Measurements from ENCODE around the gene FCGR1A. TPM values are rescaled to one million over a fixed set of nuclear protein-coding genes. Genes with fewer than 3 reads are reported as not detected.
"Not testable (repeated sequence)": the region's sequence is repeated elsewhere in the genome, so short reads cannot be mapped to it uniquely, and the experiment has no call there.

Gene FCGR1A
- total and polyA plus RNA-seq, 2 of the 8 experiments (the other 6 are each of a cell fraction or from before 2014, with no cell fraction given) = not detected

DNA sequence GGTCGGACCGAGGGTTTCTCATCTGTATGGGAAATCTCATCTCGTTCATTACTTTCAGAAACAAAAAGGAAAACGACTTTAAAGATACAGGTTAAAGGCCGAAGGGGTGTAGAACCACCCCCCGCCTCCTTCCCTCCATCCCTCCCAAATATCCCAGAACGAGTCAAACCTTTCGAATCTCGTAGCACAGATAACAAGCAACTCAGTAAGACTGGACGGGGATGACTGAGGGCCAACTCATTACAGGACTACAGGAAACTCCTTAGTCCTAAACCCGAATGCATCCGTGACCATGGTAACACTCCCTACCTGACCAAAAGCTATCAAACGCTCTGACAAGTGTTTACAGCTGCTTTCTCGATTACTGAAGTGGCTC is 29.0 kb downstream of the FCGR1A start:
- peak overlapping the region; percentile 63 to 69 for H3K4me2 ChIP-seq (ENCODE audit: insufficient read depth in 1 of 2, low read depth in 2 of 2, low read length in 2 of 2)
- 2% methylated on average over 5 of the region's 14 CpGs; no CpG with 5 or more reads in 1 of the 2 experiments for WGBS, 2 experiments (ENCODE audit: extremely low coverage in 1 of 2, insufficient coverage in 1 of 2, insufficient read length in 1 of 2, insufficient replicate concordance in 2 of 2, low coverage in 1 of 2, low lambda C conversion rate in 2 of 2, missing lambda C conversion rate in 1 of 2)
- H3K56ac ChIP-seq (replicated peaks; ENCODE audit: insufficient read length, low read depth, low read length); H3K79me2 ChIP-seq (ENCODE audit: control insufficient read depth in 1 of 2, insufficient read depth in 2 of 2, low read length in 2 of 2); H2BK12ac ChIP-seq (ENCODE audit: low read depth, low read length); H2BK120ac ChIP-seq (replicated peaks; ENCODE audit: low read depth, low read length); H2BK5ac ChIP-seq (ENCODE audit: low read depth, low read length); FAIRE-seq; H4K5ac ChIP-seq (ENCODE audit: insufficient read length, low read depth, low read length); H3K14ac ChIP-seq (ENCODE audit: insufficient read length); CTCF ChIA-PET (ENCODE audit: partially characterized antibody); H3K23ac ChIP-seq (ENCODE audit: insufficient read length); H3K23me2 ChIP-seq (ENCODE audit: low read depth, low read length); H2BK20ac ChIP-seq (ENCODE audit: low read length); H3K79me1 ChIP-seq (ENCODE audit: low read depth, low read length); DNase-seq (ENCODE audit: low read depth in 1 of 2, low spot score in 2 of 2); H3K27ac ChIP-seq (ENCODE audit: low read depth, low read length); H3K9me3 ChIP-seq (ENCODE audit: insufficient read depth in 2 of 2, low read depth in 1 of 2, low read length in 1 of 2); H3K27me3 ChIP-seq (replicated peaks in 1 of 4; ENCODE audit: control insufficient read depth in 3 of 4, extremely low read depth in 1 of 4, insufficient read depth in 3 of 4, low read length in 3 of 4); H4K20me1 ChIP-seq (replicated peaks in 1 of 2; ENCODE audit: control insufficient read depth in 1 of 2, insufficient read depth in 2 of 2, low read length in 2 of 2); H4K8ac ChIP-seq (ENCODE audit: extremely low read depth, insufficient read depth, low read length); H3K4ac ChIP-seq (replicated peaks; ENCODE audit: insufficient read length, low read depth, low read length); H2AK5ac ChIP-seq (ENCODE audit: low read depth, low read length); H4K91ac ChIP-seq (replicated peaks; ENCODE audit: insufficient read length, low read length); H3K18ac ChIP-seq (ENCODE audit: extremely low read depth, low read length); H3K36me3 ChIP-seq (ENCODE audit: control insufficient read depth in 2 of 4, insufficient read depth in 4 of 4, low read length in 3 of 4); H2AFZ ChIP-seq (ENCODE audit: low read length); H2BK15ac ChIP-seq (ENCODE audit: low read length); H3K4me1 ChIP-seq (replicated peaks in 1 of 4; ENCODE audit: control insufficient read depth in 3 of 4, insufficient read depth in 4 of 4, low read length in 3 of 4): not testable (repeated sequence)
- TF ChIP-seq POLR2A (IDR thresholded peaks at IDR 0.05; ENCODE audit: control extremely low read depth in 1 of 2, low read depth in 2 of 2, low read length in 2 of 2) = peak; percentile 10 to 11; a peak in 2 of 3 replicates
- TF ChIP-seq POLR2AphosphoS5 (IDR thresholded peaks at IDR 0.05; ENCODE audit: low read depth, low read length) = peak; percentile 70; the same call in 1 of the 2 replicates
- H3K9ac ChIP-seq (replicated peaks in 1 of 4; ENCODE audit: extremely low read depth in 1 of 4, low read depth in 3 of 4, low read length in 3 of 4) = peak overlapping the region in 3 of 4 experiments; percentile 4 to 64 (median 29); a peak in 4 of 7 replicates
- H3K4me3 ChIP-seq (ENCODE audit: extremely low read depth in 1 of 4, insufficient read depth in 2 of 4, low read depth in 3 of 4, low read length in 4 of 4) = peak overlapping the region; percentile 23 to 63 (median 48); a peak in 7 of 8 replicates
- POLR2A ChIA-PET (ENCODE audit: partially characterized antibody) = interaction anchor here (0.8 to 2.9 kb wide), 4 partner anchors 38 to 206 kb away, joined by 3 to 18 read pairs (median 7); a partner anchor contains a TSS
